WI38 (cell line): ENCODE measurements around the gene IFNA7.
"Not testable (repeated sequence)": the region's sequence is repeated elsewhere in the genome, so short reads cannot be mapped to it uniquely, and the experiment has no call there.

Experiments used
- H3K4me3 ChIP-seq: 2 replicates; pipeline ENCODE4 v1.5.1; 2011; ENCODE audit warnings: low read depth, mild to moderate bottlenecking, control low read depth, low read length
- TF ChIP-seq, protein P1 (sequence below): IDR thresholded peaks from 2 replicates; pipeline ENCODE4 v1.5.1; 2012; ENCODE audit warnings: low read depth, mild to moderate bottlenecking, control low read depth, low read length

Gene IFNA7

DNA sequence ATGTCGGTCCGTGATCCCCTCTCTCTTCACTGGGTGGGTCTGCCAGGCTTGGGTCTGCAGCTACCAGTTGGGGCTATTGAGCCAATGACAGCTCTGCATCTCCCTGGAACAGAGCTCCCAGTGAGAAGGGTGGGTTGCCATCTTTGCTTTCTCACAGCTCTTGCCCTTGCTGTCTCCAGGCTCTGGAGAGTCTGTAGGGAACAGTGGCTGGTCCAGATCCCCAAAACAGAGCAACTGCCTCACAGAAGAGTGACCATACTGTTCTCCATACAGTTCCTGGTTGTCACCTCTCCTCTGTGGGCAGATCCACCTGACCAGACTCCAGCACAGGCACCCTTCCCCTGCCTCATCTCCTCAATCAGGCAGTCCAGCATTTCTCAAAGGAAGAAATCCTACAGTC, 31.3 kb upstream of the IFNA7 start:
- H3K4me3 ChIP-seq, result no peak overlapping the region
- TF ChIP-seq, protein P1, sequence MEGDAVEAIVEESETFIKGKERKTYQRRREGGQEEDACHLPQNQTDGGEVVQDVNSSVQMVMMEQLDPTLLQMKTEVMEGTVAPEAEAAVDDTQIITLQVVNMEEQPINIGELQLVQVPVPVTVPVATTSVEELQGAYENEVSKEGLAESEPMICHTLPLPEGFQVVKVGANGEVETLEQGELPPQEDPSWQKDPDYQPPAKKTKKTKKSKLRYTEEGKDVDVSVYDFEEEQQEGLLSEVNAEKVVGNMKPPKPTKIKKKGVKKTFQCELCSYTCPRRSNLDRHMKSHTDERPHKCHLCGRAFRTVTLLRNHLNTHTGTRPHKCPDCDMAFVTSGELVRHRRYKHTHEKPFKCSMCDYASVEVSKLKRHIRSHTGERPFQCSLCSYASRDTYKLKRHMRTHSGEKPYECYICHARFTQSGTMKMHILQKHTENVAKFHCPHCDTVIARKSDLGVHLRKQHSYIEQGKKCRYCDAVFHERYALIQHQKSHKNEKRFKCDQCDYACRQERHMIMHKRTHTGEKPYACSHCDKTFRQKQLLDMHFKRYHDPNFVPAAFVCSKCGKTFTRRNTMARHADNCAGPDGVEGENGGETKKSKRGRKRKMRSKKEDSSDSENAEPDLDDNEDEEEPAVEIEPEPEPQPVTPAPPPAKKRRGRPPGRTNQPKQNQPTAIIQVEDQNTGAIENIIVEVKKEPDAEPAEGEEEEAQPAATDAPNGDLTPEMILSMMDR, result no peak

DNA sequence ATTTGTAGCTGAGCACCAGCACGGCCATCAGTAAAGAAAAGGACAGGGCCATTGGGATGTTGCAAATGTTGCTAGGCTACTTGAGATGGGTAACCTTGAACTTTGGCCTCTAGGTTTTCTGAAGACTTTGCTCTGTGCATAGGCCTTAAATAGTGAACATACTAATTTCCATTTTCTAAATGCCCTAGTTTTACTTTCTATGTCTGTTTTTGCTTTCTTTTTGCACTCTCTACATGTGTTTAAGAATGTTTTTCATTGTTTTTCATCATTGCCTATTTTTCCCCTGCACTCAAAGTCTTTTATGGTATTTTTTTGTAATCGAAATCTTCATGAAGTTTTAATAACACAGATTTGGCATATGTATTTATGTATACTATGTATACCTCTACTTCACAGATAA, 26.1 kb upstream of the IFNA7 start, which contains the start of gene IFNA17:
Gene IFNA17 (minus strand): TSS at position 101 of the 400 bp plus-strand sequence. CDS start 49 bp downstream, at position 52.
- TF ChIP-seq, protein P1, result no peak
- no peak within 1 kb of the TSS for H3K4me3 ChIP-seq

DNA sequence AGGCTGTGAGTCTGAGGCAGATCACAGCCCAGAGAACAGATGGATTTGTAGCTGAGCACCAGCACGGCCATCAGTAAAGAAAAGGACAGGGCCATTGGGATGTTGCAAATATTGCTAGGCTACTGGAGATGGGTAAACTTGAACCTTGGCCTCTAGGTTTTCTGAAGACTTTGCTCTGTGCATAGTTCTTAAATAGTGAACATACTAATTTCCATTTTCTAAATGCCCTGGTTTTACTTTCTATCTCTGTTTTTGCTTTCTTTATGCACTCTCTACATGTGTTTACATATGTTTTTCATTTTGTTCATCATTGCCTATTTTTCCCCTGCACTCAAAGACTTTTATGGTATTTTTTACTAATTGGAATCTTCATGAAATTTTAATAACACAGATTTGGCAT, 15.2 kb upstream of the IFNA7 start, which contains the start of gene IFNA16:
Gene IFNA16 (minus strand): TSS at position 101 of the 400 bp plus-strand sequence. CDS start 6 bp downstream, at position 95.
- not testable (repeated sequence) for H3K4me3 ChIP-seq

DNA sequence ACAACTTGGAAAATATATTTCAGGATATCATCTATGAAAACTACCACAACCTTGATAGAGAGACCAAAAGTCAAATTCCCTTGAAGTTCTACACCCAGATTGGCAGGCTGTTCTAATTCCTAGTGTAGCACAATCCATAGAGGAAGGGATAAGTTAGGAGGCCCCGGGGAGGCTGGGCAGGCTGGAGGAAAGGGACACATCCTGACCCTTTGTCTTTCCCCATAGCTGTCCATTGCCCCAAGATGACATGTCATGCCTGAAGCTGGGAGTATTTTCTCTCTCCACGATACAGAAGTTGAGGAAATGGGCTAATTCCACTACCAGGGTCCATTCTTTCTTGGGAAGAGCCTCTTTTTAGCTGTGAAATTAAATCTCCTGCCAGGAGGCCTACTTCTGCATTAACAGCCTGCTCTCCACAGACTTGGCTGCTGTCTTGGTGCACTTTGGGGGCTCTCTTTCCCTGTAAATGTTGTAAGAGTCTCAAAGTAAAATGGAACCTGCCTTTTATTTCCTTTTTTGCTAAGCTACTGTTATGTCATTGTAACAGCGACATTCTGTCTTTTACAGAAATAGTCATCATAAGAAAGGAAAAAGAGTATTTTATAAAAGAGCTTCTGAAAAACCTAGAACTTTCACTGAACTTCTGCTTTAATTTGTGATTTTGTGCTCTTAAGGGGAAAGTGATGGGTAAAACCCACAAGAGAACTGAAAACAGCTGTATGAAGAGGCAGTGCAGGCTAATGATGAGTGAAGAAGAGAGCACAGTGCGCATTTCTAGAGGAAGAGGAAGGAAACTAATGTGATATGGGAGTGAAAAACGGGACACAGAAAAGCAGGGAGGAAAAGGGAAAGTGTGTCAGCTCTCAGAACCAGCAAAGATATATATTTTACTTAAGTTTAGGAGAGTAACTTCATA, 11.7 kb upstream of the IFNA7 start:
- H3K4me3 ChIP-seq, result not testable (repeated sequence)
- TF ChIP-seq, protein P1, result peak; percentile 45; the same call in 1 of the 2 replicates

DNA sequence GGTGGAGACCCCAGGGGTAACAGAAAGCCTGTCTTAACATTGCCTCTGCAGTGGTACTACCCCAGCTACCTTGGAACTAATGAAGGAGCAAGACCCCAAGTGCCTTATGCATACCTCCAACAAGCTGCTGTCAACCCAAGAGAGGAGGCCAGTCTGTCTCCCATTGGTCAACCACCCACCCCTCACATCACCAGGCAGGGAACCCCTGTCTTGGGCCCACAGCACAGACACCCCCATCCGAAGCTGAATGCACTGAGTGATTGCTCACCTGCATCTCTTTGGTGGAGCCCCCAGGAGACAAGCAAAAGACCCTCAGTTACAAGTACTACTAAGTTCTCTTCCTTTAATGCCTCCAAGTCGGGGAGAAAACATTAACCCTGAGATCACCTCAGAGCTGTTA, 10.2 kb upstream of the IFNA7 start:
- H3K4me3 ChIP-seq, result not testable (repeated sequence)

DNA sequence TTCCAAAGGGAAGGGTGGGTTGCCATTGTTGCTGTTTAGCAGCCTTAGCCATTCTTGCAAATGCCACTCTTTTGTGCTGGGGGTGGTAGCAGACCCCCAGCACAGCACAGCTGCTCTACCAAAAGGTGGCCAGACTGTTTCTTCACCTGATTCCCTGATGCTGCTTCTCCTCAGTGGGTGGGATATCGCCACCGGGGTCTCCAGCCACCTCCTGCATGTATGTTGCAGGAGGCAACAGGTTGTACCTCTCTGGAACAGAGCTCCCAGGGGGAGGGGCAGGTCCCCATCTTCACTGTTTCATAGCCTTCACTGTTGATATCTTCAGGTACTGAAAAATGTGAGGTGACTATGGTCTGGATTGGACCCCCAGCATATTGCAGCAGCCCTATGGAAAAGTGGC, 8.8 kb upstream of the IFNA7 start:
- H3K4me3 ChIP-seq, result not testable (repeated sequence)

DNA sequence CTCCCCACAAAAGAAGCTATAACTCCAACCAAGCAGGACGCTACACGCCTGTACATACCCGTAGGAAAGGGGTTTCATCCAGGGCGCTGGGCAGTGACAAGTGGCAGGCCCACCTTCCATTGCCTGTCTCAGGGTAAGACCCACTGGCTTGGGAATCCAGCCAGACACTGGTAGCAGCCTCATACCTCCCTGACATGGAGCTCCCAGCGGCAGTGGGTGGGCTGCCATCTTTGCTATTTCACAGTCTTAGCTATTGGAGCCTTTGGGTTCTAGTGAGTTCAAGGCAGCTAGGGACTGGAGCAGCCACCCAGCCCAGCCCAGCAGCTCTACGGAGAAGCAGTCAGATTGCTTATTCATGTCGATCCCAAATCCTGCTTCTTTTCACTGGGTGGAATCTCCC, 8.3 kb upstream of the IFNA7 start:
- TF ChIP-seq, protein P1, result no peak
- H3K4me3 ChIP-seq, result no peak overlapping the region

DNA sequence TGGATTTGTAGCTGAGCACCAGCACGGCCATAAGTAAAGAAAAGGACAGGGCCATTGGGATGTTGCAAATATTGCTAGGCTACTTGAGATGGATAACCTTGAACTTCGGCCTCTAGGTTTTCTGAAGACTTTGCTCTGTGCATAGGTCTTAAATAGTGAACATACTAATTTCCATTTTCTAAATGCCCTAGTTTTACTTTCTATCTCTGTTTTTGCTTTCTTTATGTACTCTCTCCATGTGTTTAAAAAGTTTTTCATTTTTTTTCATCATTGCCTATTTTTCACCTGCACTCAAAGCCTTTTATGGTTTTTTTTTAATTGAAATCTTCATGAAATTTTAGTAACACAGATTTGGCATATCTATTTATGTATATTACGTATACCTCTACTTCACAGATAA, 5.0 kb upstream of the IFNA7 start, which contains the start of gene IFNA10:
Gene IFNA10 (minus strand): TSS at position 101 of the 400 bp plus-strand sequence. CDS start 46 bp downstream, at position 55.
- not testable (repeated sequence) for H3K4me3 ChIP-seq

DNA sequence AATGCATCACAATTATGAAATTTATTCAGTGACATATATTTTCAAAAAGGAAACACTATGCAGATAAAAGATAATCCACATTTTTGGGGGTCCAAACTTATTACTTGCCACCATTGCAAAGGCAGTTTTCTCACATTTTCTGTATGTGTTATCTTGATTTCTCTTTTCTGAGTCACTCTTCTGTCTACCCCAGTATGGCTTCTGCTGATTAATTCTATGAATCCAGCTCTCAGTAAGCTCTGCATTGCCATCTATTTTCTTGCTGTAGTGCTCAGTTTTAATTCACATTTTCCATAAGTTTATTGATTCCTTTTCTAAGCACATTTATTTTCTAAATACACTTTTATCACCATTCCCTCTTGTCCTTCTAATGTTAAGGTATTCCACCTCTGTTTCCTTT, 3.2 kb upstream of the IFNA7 start:
- TF ChIP-seq, protein P1, result no peak
- H3K4me3 ChIP-seq, result no peak overlapping the region
